ENCODE data around the gene WDFY2.

DNA sequence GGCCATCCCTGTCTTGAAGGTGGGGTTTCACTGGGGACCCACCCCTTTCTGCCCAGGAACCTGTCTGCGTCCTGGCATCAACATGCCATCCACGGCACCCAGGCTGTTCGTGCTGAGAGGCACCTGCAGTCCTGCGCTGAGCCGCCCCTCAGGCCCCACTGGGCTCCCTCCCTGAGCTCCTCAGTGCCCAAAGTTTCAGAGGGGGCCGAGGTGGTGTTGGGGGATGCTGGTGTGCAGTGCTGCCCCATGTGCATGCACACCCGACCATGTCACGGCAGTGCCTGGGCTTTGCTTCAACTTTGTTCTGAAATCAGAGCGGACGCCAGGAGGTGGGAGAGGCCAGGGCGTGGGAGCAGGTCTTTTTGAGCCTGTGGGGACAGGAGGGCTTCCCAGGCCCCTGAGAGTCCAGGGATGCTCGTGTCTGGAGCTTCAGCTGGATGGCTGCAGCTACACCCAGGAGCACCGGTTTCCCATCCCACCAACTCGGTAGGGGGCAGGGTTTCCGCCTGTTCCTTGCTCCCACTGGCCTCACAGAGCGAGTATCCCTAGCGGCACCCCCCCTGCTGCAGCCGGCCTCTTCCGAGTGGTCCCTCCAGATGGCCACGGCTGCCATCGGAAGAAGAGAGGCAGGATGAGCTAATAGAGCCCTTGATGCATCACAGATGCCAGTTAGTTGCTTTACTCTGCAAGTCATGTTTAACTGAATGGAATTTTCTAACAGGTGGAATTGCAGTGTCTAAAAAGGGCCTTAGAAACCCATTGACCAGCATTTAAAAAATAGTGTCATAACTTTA is 44.0 kb downstream of the WDFY2 start:
- TF ChIP-seq CTCF (IDR thresholded peaks at IDR 0.05; ENCODE audit: low read depth, low read length) (no peak), POLR2A (IDR thresholded peaks at IDR 0.05; ENCODE audit: extremely low read depth, insufficient read length) (no peak), MYC (IDR thresholded peaks at IDR 0.05; ENCODE audit: low read depth, low read length) (no peak)

All from NB4 (cell line).